HG03378 (cell line): ENCODE data around the gene PRDM8.
"Not testable (repeated sequence)": the region's sequence is repeated elsewhere in the genome, so short reads cannot be mapped to it uniquely, and the experiment has no call there.

ENCODE experiments used
- ATAC-seq: cut with Tn5 transposase; IDR thresholded peaks from one replicate; pipeline ENCODE4 v1.9.1; 2021; ENCODE audit warnings: mild to moderate bottlenecking, moderate library complexity; ENCODE audit not compliant: unreplicated experiment

The PRDM8 gene

GRCh38 chr4:80196922-80197573, at the start of gene PRDM8:
Gene PRDM8, plus strand, starts transcription at chr4:80197503. Its CDS starts 2,578 bp downstream, at chr4:80200081.
- ATAC-seq, result no peak

- no peak for ATAC-seq
Measured at GRCh38 chr4:80150387-80151180, 46.7 kb upstream of the PRDM8 start.

- ATAC-seq, result no peak
Measured at GRCh38 chr4:80151981-80152380, 45.3 kb upstream of the PRDM8 start.

- no peak for ATAC-seq
Measured at GRCh38 chr4:80153874-80154544, 43.3 kb upstream of the PRDM8 start.

DNA sequence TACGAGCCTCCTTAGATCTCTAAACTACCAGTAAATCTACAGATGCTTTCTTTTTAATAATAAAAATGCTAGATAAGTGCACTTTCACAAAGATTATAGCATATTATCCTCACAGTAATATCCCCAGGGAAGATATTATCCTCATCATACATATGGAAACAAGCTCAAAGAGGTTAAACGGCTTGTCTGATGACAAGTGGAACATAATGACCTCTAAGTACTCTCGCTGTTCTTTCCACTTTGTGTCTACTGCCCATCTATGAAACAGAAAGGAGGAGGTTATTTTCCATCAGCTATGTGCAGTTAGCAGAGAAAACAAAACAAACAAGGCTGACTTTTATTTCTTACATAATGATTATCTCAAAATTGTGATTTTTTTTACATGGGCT, 42.8 kb upstream of the PRDM8 start:
- ATAC-seq, result no peak

DNA sequence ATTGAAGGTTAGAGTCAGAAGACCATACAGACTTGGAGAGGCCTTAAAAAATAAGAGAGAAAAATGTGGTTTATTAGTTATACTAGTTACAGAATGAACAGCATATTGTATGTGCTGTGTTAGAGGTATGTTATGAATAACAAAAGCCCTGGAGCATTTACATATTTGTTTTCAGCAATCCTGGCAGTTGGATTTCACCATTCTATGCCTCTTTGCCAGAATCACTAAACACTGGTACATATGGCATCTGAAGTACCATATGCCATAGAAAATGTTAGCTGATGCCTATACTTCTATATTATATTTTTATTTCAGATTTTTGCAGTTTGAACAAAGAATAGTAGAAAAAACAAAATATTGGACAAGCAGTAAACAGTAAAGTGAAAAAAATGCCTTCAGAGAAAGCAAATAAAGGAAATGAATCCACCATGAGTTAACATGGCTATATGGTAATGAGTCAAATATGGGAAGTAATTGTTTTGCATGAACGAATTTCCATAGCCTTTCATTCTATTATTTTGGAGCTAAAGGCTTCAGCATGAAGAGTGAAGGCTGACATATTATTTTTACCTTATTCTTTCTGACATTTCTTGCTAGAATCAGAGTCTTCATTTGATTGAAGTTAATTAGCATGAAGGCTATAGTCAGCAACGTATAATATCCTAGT, 41.9 kb upstream of the PRDM8 start:
- ATAC-seq, result no peak

- ATAC-seq, result no peak
Measured at GRCh38 chr4:80156410-80156809, 40.9 kb upstream of the PRDM8 start.

DNA sequence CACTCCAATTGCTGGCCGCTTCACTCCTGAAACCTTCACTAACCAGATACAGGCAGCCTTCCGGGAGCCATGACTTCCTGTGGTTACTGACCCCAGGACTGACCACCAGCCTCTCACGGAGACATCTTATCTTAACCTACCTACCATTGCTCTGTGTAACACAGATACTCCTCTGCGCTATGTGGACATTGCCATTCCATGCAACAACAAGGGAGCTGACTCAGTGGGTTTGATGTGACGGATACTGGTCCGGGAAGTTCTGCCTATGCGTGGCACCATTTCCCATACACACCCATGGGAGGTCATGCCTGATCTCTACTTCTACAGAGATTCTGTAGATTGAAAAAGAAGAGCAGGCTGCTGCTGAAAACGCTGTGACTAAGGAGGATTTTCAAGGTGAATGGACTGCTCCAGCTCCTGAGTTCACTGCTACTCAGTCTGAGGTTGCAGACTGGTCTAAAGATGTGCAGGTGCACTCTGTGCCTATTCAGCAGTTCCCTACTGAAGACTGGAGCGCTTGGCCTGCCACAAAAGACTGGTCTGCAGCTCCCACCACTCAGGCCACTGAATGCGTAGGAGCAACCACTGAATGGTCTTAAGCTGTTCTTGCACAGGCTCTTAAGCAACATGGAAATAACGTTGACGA, 35.8 kb upstream of the PRDM8 start:
- ATAC-seq, result no peak

DNA sequence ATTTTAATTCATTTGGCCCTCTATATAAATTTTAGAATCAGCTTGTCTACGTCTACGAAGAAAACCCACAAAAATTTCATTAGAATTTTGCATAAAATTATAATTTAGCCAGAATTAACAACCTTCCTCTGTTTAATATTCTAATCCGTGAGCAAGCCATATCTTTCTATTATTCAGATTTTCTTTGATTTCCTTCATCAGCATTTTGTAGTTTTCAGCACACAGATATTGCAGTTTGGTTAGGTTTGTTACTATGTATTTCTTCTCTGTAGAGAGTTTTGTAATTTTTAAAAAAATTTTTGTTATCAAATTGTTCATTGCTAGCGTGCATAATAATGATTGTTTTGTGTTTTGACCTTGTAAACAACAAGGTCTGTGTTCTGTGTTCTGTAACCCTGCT, 34.9 kb upstream of the PRDM8 start:
- no peak for ATAC-seq

DNA sequence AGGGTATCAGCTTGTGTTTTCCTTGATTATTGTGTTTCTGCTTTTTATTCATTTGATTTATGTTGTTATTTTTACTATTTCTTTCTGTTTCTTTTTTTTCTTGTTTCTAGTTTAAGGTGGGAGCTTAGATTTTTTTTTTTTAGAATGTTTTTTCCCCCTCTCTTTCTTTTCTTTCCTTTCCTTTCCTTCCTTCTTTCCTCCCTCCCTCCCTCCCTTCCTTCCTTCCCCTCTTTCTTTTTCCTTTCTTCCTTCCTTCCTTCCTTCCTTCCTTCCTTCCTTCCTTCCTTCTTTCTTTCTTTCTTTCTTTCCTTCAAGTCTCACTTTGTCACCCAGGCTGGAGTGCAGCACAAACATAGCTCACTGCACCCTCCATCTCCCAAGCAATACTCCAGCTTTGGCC, 31.4 kb upstream of the PRDM8 start:
- ATAC-seq, result no peak

DNA sequence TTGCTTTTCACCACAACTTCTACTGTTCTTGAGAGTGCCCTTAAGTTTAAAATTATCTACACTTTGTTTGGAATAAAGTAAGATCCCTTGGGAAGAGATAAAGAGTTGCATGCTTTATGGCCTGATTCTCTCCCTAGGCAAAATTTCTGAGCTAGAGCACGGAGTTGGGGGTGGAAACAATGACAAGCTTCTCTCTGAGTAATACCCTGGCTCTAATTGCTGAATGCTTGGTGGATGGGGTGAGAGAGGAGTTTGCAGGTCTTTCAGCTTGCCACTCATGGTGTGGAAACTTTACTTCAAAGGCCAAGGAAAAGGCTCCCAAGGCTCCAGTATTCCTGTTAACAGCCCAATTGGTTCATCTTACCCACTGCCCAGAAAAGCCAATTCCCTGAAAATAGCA, 26.1 kb upstream of the PRDM8 start:
- no peak for ATAC-seq

- no peak for ATAC-seq
Measured at GRCh38 chr4:80171656-80172055, 25.6 kb upstream of the PRDM8 start.

GRCh38 chr4:80172203-80172602, 25.1 kb upstream of the PRDM8 start:
- peak; percentile 44 for ATAC-seq

DNA sequence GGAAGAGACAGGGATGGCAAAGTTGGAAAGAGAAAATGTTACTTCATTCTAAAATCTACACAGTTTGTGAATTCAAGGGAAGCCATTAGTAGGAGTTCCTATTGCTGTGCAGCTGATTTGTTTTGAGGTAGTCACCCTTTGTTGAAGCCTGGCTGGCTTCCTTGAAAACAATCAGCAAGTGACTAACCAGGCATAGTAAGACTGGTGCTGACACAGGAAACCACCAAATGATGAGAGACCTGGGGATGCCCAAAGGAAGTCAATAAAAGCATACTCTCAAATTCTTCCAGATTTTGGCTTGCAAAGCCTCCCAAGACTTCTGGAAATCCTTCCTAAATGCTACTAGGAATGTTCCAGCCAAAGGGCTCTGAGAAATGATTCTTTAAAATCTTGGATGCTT, 23.9 kb upstream of the PRDM8 start:
- ATAC-seq, result peak; percentile 97

GRCh38 chr4:80173841-80174240, 23.5 kb upstream of the PRDM8 start:
- ATAC-seq, result no peak

DNA sequence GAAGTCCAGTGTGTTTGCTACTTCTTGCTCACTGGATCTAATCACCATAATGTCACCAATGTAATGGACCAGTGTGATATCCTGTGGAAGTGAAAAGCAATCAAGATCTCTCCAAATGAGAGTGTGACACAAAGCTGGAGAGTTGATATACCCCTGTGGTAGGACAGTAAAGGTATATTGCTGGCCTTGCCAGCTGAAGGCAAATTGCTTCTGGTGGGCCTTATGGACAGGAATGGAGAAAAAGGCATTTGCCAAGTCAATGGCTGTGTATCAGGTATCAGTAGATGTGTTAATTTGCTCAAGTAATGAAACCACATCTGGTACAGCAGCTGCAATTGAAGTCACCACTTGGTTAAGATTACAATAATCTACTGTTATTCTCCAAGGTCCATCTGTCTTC, 19.5 kb upstream of the PRDM8 start:
- not testable (repeated sequence) for ATAC-seq

DNA sequence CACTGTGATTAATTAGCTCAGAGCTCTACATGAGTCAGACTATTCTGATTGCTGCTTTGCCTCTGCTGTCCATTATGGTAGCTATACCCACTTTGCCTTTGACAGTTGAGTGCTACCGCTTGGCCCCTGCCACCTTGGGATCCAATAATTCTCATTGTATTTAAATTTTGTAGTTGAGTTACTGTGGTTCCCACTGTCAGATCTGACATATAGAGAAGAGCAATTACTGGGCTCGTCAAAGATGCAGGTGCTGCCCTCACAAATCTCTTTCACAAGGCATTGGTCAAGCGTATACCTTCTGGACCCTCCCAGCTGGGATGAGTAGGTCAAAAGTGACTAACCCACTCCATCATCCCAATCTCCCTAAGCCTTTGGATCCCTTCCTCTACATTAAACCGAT, 18.3 kb upstream of the PRDM8 start:
- ATAC-seq, result no peak

- no peak for ATAC-seq
Measured at GRCh38 chr4:80179637-80180161, 17.6 kb upstream of the PRDM8 start.

GRCh38 chr4:80180743-80181142, 16.6 kb upstream of the PRDM8 start:
- no peak for ATAC-seq

GRCh38 chr4:80182237-80182866, 15.0 kb upstream of the PRDM8 start:
- ATAC-seq, result peak; percentile 42
